Measurements from ENCODE around the gene HPS5. TPM values are rescaled to one million over a fixed set of nuclear protein-coding genes. Genes with fewer than 3 reads are reported as not detected.
"Not testable (repeated sequence)": the region's sequence is repeated elsewhere in the genome, so short reads cannot be mapped to it uniquely, and the experiment has no call there.

The HPS5 gene
- total and polyA plus RNA-seq, 4 donors: 12.2 to 25.5 (median 22.6) TPM

DNA sequence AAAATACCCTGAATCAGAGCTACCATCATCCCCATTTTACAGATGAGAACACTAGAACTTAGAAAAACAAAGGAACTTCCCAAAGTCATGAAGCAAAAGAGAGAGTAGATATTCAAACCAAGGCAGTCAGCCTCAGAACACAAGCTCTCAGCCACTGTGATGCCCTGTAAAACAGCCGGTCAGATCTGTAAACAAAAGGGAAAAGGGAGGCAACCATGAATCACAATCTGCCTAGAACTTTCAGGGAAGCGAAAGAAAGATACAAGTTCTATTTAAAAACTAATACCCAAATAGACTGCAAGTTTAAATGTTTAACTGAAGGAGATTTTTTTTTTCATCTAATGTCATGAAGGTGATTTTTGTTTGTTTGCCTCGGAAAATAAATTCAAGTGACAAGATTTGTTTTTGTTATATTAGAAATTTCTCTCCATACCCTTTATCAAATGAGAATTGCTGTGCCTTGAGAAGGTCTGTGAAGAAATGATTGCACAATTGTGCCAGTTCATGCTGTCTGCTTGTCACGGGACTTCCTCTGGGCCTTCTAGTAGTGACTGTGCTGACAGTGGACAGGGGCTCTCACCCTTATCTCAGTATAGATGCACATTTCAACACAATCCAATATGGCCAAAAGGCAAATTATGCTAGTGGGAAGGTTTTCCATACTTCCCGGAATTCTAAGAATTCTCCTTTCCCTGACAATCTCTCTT lies 44.2 kb downstream of the HPS5 start:
- Histone ChIP-seq H3K27ac (ENCODE audit: low read depth in 1 of 2, low read length in 2 of 2) (no peak overlapping the region), H3K36me3 (ENCODE audit: control insufficient read depth in 1 of 2, insufficient read depth in 2 of 2, low read length in 1 of 2) (peaks cover 4 to 5% of the 10 kb centered on the region in 2 donors), H3K9me3 (ENCODE audit: control insufficient read depth, low read length) (no peaks in the 10 kb centered on the region), H3K4me1 (ENCODE audit: control insufficient read depth in 1 of 2, insufficient read depth in 2 of 2, low read length in 2 of 2) (no peaks in the 10 kb centered on the region), H3K27me3 (ENCODE audit: control insufficient read depth in 1 of 2, insufficient read depth in 2 of 2, low read length in 1 of 2) (no peaks in the 10 kb centered on the region), H3K4me3 (ENCODE audit: low read length in 2 of 2) (no peak overlapping the region)
- DNase-seq (peak in 1 of 2 donors; percentile 55), ATAC-seq (ENCODE audit: low FRiP score) (no peak)
- intact Hi-C loops (cut with DNase I): no loop called here
- 88% methylated on average over 5 of the region's 5 CpGs for WGBS, 2 donors

DNA sequence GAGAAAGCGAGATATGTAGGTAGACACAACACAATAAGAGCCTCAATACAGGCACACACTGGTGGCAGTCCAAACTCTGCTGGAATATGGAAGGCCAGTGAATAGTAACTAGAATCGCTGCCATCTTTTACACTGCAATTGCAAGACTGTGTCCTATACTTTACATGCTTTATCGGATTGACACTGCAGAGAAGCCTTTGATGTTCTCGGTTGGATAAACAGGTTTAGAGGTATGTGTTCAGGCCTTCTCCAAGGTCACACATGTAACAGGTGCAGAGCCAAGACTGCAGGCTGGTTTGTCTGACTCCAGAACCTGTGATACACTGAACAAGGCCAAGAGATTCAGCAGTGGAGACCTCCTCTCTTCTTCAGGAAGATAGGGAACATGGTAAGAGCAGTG lies 50.7 kb downstream of the HPS5 start:
- H3K27me3 ChIP-seq (ENCODE audit: control insufficient read depth in 1 of 2, insufficient read depth in 2 of 2, low read length in 1 of 2): no peaks in the 10 kb centered on the region
- 70 to 79% methylated on average over 4 of the region's 4 CpGs for WGBS, 2 donors
- ATAC-seq (ENCODE audit: low FRiP score): no peak

DNA sequence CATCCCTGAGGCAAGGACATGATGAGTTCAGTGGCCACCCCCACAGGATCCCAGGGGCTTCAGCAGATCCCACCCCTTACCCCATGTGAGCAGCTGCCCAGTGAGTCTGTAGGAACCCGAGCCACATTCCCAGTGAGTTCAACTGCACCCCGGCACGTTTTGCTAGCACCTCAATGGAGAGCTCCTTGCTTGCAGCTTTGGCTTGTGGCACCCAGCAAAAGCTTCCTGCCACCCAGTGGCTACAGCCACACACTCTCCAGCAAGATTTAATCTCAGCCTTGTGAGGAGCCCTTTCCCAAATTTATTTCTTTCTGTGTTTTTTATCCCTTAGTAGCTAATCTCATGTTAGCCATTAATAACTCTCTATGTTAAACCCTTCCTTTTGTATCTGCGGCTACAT lies 51.8 kb downstream of the HPS5 start:
- ATAC-seq (ENCODE audit: low FRiP score) (no peak), DNase-seq (no peak)
- Histone ChIP-seq H3K27ac (ENCODE audit: low read depth in 1 of 2, low read length in 2 of 2) (no peak overlapping the region), H3K4me3 (ENCODE audit: low read length in 2 of 2) (no peak overlapping the region), H3K9me3 (ENCODE audit: control insufficient read depth, low read length) (no peaks in the 10 kb centered on the region), H3K36me3 (ENCODE audit: control insufficient read depth in 1 of 2, insufficient read depth in 2 of 2, low read length in 1 of 2) (peaks cover 0 to 3% of the 10 kb centered on the region in 2 donors), H3K4me1 (ENCODE audit: control insufficient read depth in 1 of 2, insufficient read depth in 2 of 2, low read length in 2 of 2) (no peaks in the 10 kb centered on the region), H3K27me3 (ENCODE audit: control insufficient read depth in 1 of 2, insufficient read depth in 2 of 2, low read length in 1 of 2) (no peaks in the 10 kb centered on the region)
- intact Hi-C loops (cut with DNase I): no loop called here
- WGBS, 2 donors: 58 to 62% methylated on average over 4 of the region's 4 CpGs

More for the DNA sequence above, 50.7 kb downstream of the HPS5 start:
- DNase-seq: no peak
- H3K9me3 ChIP-seq (ENCODE audit: control insufficient read depth, low read length): no peaks in the 10 kb centered on the region
- H3K36me3 ChIP-seq (ENCODE audit: control insufficient read depth in 1 of 2, insufficient read depth in 2 of 2, low read length in 1 of 2): peaks cover 0 to 3% of the 10 kb centered on the region in 2 donors
- H3K4me1 ChIP-seq (ENCODE audit: control insufficient read depth in 1 of 2, insufficient read depth in 2 of 2, low read length in 2 of 2): no peaks in the 10 kb centered on the region
- intact Hi-C loops (cut with DNase I): no loop called here
- no peak overlapping the region for H3K4me3 ChIP-seq (ENCODE audit: low read length in 2 of 2)
- H3K27ac ChIP-seq (ENCODE audit: low read depth in 1 of 2, low read length in 2 of 2): no peak overlapping the region

DNA sequence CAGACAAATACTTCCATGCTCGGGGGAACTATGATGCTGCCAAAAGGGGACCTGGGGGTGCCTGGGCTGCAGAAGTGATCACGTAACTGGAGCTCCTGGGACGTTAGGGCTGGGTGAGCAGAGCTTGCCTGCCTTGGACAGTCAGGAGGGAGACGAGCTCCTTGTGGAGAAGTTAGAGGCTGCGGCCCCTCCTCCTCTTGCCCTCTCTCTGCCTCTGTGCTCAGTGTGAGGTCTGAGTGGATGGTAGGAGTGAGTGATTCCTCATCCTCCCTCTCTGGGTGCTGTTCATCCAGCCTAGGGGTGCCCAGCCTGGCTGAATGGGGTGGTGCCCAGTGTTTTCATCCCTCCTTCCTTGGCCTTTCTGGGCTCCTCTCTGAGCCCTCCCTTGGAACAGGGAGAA lies 52.7 kb downstream of the HPS5 start:
- 88 to 100% methylated on average over 1 to 3 of the region's 5 CpGs for WGBS, 2 donors
- H3K36me3 ChIP-seq (ENCODE audit: control insufficient read depth in 1 of 2, insufficient read depth in 2 of 2, low read length in 1 of 2); H3K27ac ChIP-seq (ENCODE audit: low read depth in 1 of 2, low read length in 2 of 2); H3K4me1 ChIP-seq (ENCODE audit: control insufficient read depth in 1 of 2, insufficient read depth in 2 of 2, low read length in 2 of 2); intact Hi-C loops (cut with DNase I); DNase-seq; H3K27me3 ChIP-seq (ENCODE audit: control insufficient read depth in 1 of 2, insufficient read depth in 2 of 2, low read length in 1 of 2); H3K9me3 ChIP-seq (ENCODE audit: control insufficient read depth, low read length); ATAC-seq (ENCODE audit: low FRiP score); H3K4me3 ChIP-seq (ENCODE audit: low read length in 2 of 2): not testable (repeated sequence)

DNA sequence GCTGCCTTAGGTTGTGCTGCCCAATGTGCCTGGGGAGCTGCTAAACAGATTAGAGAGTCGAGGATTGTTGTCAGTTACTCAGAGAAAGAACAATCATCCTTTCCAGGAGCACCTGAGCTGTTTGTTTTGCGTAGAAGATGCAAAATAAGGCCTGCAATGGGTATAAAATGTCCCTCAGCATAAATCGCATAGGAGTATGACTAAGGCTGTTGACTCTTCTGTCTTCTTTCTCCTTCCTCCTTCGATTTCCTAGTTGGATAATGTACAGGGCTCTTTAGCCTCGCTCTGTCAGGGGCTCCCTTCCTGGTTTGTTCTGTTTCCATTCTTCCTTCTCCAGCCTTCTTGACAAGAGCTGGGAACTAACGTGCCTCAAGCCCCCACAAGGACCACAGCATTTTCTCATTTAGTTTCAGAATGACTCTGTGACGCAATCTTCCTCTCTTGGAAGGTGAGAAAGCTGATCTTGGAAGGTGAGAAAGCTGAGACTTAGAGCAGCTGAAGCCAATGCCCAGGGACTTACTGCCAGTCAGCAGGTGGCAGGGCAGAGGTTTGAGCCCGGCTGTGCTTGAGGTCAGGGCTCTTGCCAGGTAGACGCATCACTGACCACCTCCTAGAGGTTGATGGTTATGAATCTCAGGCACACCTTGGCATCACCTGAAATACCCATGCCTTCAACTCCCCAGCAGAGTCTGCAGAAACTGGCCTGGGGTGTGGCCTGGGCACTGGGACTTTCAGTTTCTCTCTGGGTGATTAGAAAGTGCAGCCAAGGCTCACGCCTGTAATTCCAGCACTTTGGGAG lies 54.4 kb downstream of the HPS5 start:
- H3K36me3 ChIP-seq (ENCODE audit: control insufficient read depth in 1 of 2, insufficient read depth in 2 of 2, low read length in 1 of 2); H3K9me3 ChIP-seq (ENCODE audit: control insufficient read depth, low read length); DNase-seq; ATAC-seq (ENCODE audit: low FRiP score); intact Hi-C loops (cut with DNase I); H3K27me3 ChIP-seq (ENCODE audit: control insufficient read depth in 1 of 2, insufficient read depth in 2 of 2, low read length in 1 of 2); H3K4me3 ChIP-seq (ENCODE audit: low read length in 2 of 2); H3K4me1 ChIP-seq (ENCODE audit: control insufficient read depth in 1 of 2, insufficient read depth in 2 of 2, low read length in 2 of 2); H3K27ac ChIP-seq (ENCODE audit: low read depth in 1 of 2, low read length in 2 of 2): not testable (repeated sequence)
- 79 to 83% methylated on average over 6 of the region's 10 CpGs for WGBS, 2 donors

DNA sequence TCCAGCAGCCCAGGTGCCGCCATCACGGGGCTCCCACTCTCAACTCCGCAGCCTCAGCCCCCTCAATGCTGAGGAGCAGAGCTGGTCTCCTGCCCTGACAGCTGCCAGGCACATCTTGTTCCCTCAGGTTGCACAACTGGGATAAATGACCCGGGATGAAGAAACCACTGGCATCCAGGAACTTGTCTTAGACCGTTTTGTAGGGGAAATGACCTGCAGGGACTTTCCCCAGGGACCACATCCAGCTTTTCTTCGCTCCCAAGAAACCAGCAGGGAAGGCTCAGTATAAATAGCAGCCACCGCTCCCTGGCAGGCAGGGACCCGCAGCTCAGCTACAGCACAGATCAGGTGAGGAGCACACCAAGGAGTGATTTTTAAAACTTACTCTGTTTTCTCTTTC lies 56.0 kb downstream of the HPS5 start, which contains the start of gene SAA1:
SAA1 (plus strand) TSS at position 316 of the 400 bp plus-strand sequence. CDS start 624 bp downstream, outside the sequence.
- Histone ChIP-seq H3K27ac (ENCODE audit: low read depth in 1 of 2, low read length in 2 of 2) (no peak within 1 kb of the TSS), H3K4me1 (ENCODE audit: control insufficient read depth in 1 of 2, insufficient read depth in 2 of 2, low read length in 2 of 2) (no peaks in the 10 kb centered on the region), H3K9me3 (ENCODE audit: control insufficient read depth, low read length) (no peaks in the 10 kb centered on the region), H3K4me3 (ENCODE audit: low read length in 2 of 2) (no peak within 1 kb of the TSS), H3K27me3 (ENCODE audit: control insufficient read depth in 1 of 2, insufficient read depth in 2 of 2, low read length in 1 of 2) (no peaks in the 10 kb centered on the region), H3K36me3 (ENCODE audit: control insufficient read depth in 1 of 2, insufficient read depth in 2 of 2, low read length in 1 of 2) (no peaks in the 10 kb centered on the region)
- no peak for ATAC-seq (ENCODE audit: low FRiP score)
- 55 to 58% methylated on average over 8 of the region's 8 CpGs for WGBS, 2 donors
- intact Hi-C loops (cut with DNase I): no loop called here
- no peak for DNase-seq

DNA sequence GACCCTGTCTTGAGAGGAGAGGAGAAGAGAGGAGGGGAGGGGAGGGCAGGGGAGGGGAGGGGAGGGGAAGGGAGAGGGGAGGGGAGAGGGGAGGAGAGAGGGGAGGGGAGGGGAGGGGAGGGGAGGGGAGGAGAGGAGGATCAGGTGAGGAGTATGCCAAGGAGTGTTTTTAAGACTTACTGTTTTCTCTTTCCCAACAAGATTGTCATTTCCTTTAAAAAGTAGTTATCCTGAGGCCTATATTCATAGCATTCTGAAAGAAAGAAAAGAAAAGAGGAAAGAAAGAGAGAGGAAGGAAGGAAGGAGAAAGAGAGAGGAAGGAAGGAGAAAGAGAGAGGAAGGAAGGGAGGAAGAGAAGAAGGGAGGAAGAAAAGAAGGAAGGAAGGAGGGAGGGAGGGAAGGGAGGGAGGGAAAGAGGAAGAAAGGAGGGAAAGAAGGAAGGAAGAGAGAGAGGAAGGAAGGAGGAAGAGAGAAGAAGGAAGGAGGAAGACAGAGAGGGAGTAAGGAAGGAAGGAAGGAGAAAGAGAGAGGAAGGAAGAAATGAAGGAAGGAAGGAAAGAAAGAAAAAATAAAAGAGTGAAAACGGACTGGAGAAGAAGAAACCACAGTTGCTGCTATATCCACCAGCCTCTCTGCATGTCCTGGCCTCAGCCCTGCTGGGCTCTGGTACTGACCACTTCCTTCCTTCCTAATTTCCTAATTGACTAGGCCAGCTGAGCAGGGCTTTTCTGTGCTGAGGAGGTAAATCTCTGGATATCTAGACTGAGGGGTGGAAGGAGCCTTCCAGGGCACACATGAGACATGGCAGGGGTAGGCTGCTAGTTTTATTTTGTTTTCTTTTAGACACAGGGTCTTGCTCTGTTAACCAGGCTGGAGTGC lies 57.0 kb downstream of the HPS5 start:
- H3K27me3 ChIP-seq (ENCODE audit: control insufficient read depth in 1 of 2, insufficient read depth in 2 of 2, low read length in 1 of 2): no peaks in the 10 kb centered on the region
- no peak overlapping the region for H3K27ac ChIP-seq (ENCODE audit: low read depth in 1 of 2, low read length in 2 of 2)
- H3K4me3 ChIP-seq (ENCODE audit: low read length in 2 of 2): no peak overlapping the region
- no peaks in the 10 kb centered on the region for H3K9me3 ChIP-seq (ENCODE audit: control insufficient read depth, low read length)
- H3K4me1 ChIP-seq (ENCODE audit: control insufficient read depth in 1 of 2, insufficient read depth in 2 of 2, low read length in 2 of 2): no peaks in the 10 kb centered on the region
- intact Hi-C loops (cut with DNase I): no loop called here
- WGBS, 2 donors: 76 to 81% methylated on average over 1 of the region's 1 CpG
- no peaks in the 10 kb centered on the region for H3K36me3 ChIP-seq (ENCODE audit: control insufficient read depth in 1 of 2, insufficient read depth in 2 of 2, low read length in 1 of 2)
- no peak for DNase-seq
- ATAC-seq (ENCODE audit: low FRiP score): no peak

DNA sequence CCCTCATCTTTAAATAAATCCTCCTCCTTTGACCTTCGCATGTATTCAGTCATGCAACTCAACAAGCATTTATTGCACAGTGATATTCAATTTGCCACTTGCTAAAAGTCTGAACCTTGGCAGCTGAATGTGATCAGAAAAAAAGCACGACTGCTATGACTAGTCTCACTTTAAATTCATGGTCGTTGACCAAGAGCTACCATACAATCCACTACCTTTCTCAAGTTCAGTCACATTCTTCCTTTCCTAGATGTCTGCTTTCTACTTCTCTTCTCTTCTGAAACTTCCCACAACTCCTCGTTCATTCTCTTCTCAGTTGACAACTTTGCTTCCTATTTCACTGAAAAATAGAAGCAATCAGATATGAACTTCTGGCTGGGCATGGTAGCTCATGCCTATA lies 57.9 kb downstream of the HPS5 start:
- WGBS, 2 donors: 80 to 81% methylated on average over 4 of the region's 4 CpGs
- no peak overlapping the region for H3K4me3 ChIP-seq (ENCODE audit: low read length in 2 of 2)
- ATAC-seq (ENCODE audit: low FRiP score) (no peak), DNase-seq (no peak)
- H3K9me3 ChIP-seq (ENCODE audit: control insufficient read depth, low read length): no peaks in the 10 kb centered on the region
- intact Hi-C loops (cut with DNase I): no loop called here
- no peaks in the 10 kb centered on the region for H3K36me3 ChIP-seq (ENCODE audit: control insufficient read depth in 1 of 2, insufficient read depth in 2 of 2, low read length in 1 of 2)
- H3K27me3 ChIP-seq (ENCODE audit: control insufficient read depth in 1 of 2, insufficient read depth in 2 of 2, low read length in 1 of 2): no peaks in the 10 kb centered on the region
- no peaks in the 10 kb centered on the region for H3K4me1 ChIP-seq (ENCODE audit: control insufficient read depth in 1 of 2, insufficient read depth in 2 of 2, low read length in 2 of 2)
- H3K27ac ChIP-seq (ENCODE audit: low read depth in 1 of 2, low read length in 2 of 2): no peak overlapping the region
